Prostate gland (tissue), 2 donors: ENCODE data around the gene EMILIN3.

Experiments used
- POLR2AphosphoS5 ChIP-seq: sonication (generic); formaldehyde crosslinking; IDR thresholded peaks from one replicate; pipeline ENCODE4 v1.6.1; 2017; ENCODE audit warnings: antibody characterized with exemption
- TF ChIP-seq, protein P1 (sequence below), 4 experiments: fragments of 200-600 bp in 2 of 4; fragments of 450-650 bp in 2 of 4; sonication (generic) in 2 of 4; IDR thresholded peaks; 1 replicate in 3 of 4; 2 replicates in 1 of 4; pipeline ENCODE4 v1.5.1; 2016 to 2019; ENCODE audit warnings: antibody characterized with exemption in 4 of 4, mild to moderate bottlenecking in 2 of 4, moderate library complexity in 2 of 4

DNA sequence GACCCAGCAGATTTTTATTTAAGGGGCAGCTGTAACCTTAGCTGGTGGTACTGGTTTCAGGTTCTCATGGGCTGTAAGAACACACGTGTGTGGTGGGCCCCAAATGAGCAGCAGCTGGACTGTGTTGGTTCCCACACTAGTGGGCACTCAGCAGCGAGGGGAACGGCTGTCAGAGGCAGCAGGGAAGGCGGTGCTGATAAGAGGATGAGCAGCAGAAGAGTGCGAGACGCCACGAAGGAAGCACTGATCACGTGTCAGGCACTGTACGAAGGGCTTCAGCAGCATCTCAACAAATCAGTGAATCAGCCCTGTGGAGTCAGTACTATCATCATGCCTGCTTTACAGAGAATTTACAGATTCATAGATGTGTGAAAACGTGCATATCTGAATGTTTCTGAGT is 41.0 kb upstream of the EMILIN3 start:
- TF ChIP-seq POLR2AphosphoS5: no peak
- TF ChIP-seq, protein P1, sequence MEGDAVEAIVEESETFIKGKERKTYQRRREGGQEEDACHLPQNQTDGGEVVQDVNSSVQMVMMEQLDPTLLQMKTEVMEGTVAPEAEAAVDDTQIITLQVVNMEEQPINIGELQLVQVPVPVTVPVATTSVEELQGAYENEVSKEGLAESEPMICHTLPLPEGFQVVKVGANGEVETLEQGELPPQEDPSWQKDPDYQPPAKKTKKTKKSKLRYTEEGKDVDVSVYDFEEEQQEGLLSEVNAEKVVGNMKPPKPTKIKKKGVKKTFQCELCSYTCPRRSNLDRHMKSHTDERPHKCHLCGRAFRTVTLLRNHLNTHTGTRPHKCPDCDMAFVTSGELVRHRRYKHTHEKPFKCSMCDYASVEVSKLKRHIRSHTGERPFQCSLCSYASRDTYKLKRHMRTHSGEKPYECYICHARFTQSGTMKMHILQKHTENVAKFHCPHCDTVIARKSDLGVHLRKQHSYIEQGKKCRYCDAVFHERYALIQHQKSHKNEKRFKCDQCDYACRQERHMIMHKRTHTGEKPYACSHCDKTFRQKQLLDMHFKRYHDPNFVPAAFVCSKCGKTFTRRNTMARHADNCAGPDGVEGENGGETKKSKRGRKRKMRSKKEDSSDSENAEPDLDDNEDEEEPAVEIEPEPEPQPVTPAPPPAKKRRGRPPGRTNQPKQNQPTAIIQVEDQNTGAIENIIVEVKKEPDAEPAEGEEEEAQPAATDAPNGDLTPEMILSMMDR (IDR thresholded peaks at IDR 0.05): no peak
